Measurements from ENCODE around the gene SMKR1. TPM values are rescaled to one million over a fixed set of nuclear protein-coding genes. Genes with fewer than 3 reads are reported as not detected.
"Not testable (repeated sequence)": the region's sequence is repeated elsewhere in the genome, so short reads cannot be mapped to it uniquely, and the experiment has no call there.

Gene SMKR1
- total RNA-seq, 4 donors from 2014 or later = 1.2 TPM; not detected in 3

DNA sequence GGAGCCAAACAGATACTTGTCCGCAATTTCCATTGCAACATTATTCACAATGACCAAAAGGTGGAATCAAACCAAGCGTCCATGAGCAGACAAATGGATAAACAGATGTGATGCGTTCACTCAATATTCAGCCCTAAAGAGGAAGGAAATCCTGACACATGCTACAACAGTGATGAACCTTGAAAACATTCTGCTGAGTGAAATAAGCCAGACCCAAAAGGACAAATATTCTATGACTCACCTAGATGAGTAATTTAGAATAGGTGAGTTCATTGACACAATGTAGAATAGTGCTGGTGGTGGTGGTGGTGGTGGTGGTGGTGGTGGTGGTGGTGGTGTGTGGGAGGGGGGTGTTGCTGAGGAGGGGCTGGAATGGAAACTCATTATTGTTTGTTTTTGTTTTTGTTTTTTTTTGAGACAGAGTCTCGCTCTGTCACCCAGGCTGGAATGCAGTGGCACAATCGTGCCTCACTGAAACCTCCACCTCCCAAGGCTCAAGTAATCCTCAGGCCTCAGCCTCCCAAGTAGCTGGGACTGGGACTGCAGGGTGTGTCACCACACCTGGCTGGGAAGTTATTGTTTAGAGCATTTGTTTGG is 28.6 kb downstream of the SMKR1 start:
- no peak for DNase-seq (ENCODE audit: low spot score in 2 of 2)
- WGBS, 2 donors = 65 to 76% methylated on average over 5 of the region's 5 CpGs
- H3K36me3 ChIP-seq = no peaks in the 10 kb centered on the region
- H3K4me1 ChIP-seq = no peaks in the 10 kb centered on the region
- H3K9me3 ChIP-seq = no peaks in the 10 kb centered on the region
- TF ChIP-seq, protein P1, sequence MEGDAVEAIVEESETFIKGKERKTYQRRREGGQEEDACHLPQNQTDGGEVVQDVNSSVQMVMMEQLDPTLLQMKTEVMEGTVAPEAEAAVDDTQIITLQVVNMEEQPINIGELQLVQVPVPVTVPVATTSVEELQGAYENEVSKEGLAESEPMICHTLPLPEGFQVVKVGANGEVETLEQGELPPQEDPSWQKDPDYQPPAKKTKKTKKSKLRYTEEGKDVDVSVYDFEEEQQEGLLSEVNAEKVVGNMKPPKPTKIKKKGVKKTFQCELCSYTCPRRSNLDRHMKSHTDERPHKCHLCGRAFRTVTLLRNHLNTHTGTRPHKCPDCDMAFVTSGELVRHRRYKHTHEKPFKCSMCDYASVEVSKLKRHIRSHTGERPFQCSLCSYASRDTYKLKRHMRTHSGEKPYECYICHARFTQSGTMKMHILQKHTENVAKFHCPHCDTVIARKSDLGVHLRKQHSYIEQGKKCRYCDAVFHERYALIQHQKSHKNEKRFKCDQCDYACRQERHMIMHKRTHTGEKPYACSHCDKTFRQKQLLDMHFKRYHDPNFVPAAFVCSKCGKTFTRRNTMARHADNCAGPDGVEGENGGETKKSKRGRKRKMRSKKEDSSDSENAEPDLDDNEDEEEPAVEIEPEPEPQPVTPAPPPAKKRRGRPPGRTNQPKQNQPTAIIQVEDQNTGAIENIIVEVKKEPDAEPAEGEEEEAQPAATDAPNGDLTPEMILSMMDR (IDR thresholded peaks at IDR 0.05) = no peak
- TF ChIP-seq EP300 (IDR thresholded peaks at IDR 0.05) (no peak), POLR2A (IDR thresholded peaks at IDR 0.05) (no peak)
- H3K27me3 ChIP-seq = no peaks in the 10 kb centered on the region
- no peak overlapping the region for H3K4me3 ChIP-seq
- H3K27ac ChIP-seq = no peak overlapping the region

DNA sequence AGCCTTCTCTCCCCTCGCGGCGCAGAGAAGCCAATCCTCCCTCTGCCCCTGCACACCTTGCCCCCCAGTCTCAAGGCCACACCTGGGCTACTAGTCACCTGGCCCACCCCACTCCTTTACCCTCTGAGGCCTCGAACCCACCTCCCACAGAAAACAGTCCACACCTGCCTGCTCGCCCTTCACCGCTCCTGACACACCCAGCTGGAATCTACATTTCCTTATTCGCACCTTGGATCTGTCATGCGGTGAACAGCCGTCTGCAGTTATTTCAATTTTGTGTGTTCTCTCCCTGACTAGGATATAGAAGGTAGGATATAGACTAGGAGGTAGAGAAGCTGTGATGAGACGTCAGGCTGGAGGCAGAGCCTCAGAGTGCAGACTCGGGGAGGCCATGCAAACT is 29.4 kb downstream of the SMKR1 start:
- TF ChIP-seq POLR2A (IDR thresholded peaks at IDR 0.05) (no peak), EP300 (IDR thresholded peaks at IDR 0.05) (no peak)
- TF ChIP-seq, protein P1 (IDR thresholded peaks at IDR 0.05) = no peak
- no peak overlapping the region for H3K4me3 ChIP-seq
- H3K9me3 ChIP-seq = no peaks in the 10 kb centered on the region
- WGBS, 2 donors = 88 to 91% methylated on average over 11 of the region's 11 CpGs
- DNase-seq (ENCODE audit: low spot score in 2 of 2) = no peak
- H3K27me3 ChIP-seq = no peaks in the 10 kb centered on the region
- H3K27ac ChIP-seq = no peak overlapping the region
- H3K4me1 ChIP-seq = no peaks in the 10 kb centered on the region
- no peaks in the 10 kb centered on the region for H3K36me3 ChIP-seq

DNA sequence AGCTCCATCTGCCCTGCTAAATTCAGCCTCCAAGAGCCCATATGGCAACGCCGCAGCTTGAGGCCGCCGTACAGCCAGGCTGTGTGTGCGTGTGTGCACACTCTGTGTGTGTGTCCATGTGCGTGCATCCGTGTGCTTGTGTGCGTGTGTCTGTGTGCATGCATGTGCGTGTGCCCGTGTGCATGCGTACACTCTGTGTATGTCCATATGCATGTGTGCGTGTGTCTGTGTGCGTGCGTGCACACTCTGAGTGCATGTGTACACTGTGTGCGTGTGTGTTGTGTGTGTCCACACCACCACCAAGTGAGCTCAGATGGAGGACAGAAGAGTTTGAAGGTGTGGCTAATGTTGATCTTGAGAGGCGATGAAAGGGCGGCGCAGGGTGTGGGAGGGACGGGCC is 30.0 kb downstream of the SMKR1 start:
- TF ChIP-seq POLR2A (IDR thresholded peaks at IDR 0.05) = no peak
- TF ChIP-seq EP300 (IDR thresholded peaks at IDR 0.05) = no peak
- TF ChIP-seq, protein P1 (IDR thresholded peaks at IDR 0.05) = no peak
- WGBS, 2 donors = 78 to 79% methylated on average over 12 to 19 of the region's 19 CpGs
- Histone ChIP-seq H3K27ac (no peak overlapping the region), H3K4me3 (no peak overlapping the region), H3K36me3 (no peaks in the 10 kb centered on the region), H3K4me1 (no peaks in the 10 kb centered on the region), H3K27me3 (no peaks in the 10 kb centered on the region), H3K9me3 (no peaks in the 10 kb centered on the region)
- DNase-seq (ENCODE audit: low spot score in 2 of 2) = no peak

DNA sequence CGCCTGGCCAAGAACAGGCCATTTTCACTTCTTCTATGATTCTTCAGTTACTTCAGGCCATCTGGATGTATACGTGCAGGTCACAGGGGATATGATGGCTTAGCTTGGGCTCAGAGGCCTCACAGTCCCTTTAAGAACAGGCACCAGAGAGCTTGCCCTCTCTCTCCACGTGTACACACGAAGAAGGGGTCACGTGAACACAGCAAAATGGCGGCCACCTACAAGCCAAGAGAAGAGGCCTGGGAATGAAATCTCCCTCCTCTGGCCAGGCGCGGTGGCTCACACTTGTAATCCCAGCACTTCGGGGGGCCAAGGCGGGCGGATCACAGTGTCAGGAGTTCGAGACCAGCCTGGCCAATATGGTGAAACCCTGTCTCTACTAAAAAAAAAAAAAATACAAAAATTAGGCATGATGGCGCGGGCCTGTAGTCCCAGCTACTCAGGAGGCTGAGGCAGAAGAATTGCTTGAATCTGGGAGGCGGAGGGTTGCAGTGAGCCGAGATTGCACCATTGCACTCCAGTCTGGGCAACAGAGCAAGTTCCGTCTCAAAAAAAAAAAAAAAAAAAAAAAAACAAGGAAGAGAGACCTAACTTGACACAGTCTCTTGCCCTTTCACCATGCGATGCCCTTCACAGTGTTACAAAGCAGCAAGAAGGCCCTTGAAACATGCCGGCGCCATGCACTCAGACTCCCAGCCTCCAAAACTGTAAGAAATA is 32.4 kb downstream of the SMKR1 start:
- not testable (repeated sequence) for H3K27me3 ChIP-seq; H3K4me3 ChIP-seq; H3K36me3 ChIP-seq; DNase-seq (ENCODE audit: low spot score in 2 of 2); H3K27ac ChIP-seq; H3K4me1 ChIP-seq; H3K9me3 ChIP-seq
- 82 to 83% methylated on average over 20 of the region's 20 CpGs for WGBS, 2 donors

DNA sequence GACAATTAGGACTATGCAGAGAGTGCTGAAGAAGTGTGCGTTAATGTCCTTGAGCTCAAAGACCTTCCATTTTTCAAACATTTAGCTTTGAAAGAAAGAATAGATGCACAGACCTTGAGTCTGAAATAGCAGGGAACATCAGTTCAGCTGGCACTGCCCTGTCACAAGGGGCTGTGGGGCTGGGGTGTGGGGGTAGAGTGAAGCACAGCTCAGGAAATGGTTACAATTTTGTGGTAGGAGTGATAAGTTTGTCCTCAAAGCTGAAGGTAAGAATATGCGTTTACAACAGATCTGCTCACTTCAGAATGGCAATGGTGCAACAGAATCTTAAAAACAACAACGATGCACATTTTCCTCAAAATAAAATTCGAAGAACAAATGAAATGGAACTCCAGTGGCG is 33.6 kb downstream of the SMKR1 start:
- no peaks in the 10 kb centered on the region for H3K9me3 ChIP-seq
- no peak overlapping the region for H3K27ac ChIP-seq
- no peak overlapping the region for H3K4me3 ChIP-seq
- no peaks in the 10 kb centered on the region for H3K36me3 ChIP-seq
- WGBS, 2 donors = 50 to 64% methylated on average over 5 of the region's 5 CpGs
- no peaks in the 10 kb centered on the region for H3K4me1 ChIP-seq
- H3K27me3 ChIP-seq = no peaks in the 10 kb centered on the region
- DNase-seq (ENCODE audit: low spot score in 2 of 2) = no peak
- TF ChIP-seq, protein P1 (IDR thresholded peaks at IDR 0.05) = no peak
- TF ChIP-seq EP300 (IDR thresholded peaks at IDR 0.05) = no peak
